GM18517 (cell line): ENCODE results near the gene HIP1.
"Not testable (repeated sequence)": the region's sequence is repeated elsewhere in the genome, so short reads cannot be mapped to it uniquely, and the experiment has no call there.

Source experiments
- ATAC-seq: cut with Tn5 transposase; IDR thresholded peaks from one replicate; pipeline ENCODE4 v1.9.1; 2021; ENCODE audit warnings: mild to moderate bottlenecking, moderate library complexity; ENCODE audit not compliant: unreplicated experiment

HIP1 gene

GRCh38 chr7:75739796-75740672 lies 1.3 kb upstream of the HIP1 start:
- no peak for ATAC-seq

- peak; percentile 66 for ATAC-seq
These were observed 444 bp upstream of the HIP1 start for GRCh38 chr7:75738975-75739795.

- no peak for ATAC-seq
These were observed 711 bp downstream of the HIP1 start for GRCh38 chr7:75737856-75738603.

- no peak for ATAC-seq
These were observed 3.0 kb downstream of the HIP1 start for GRCh38 chr7:75735581-75736350.

- no peak for ATAC-seq
These were observed 3.9 kb downstream of the HIP1 start for GRCh38 chr7:75734586-75735458.

- no peak for ATAC-seq
These were observed 5.7 kb downstream of the HIP1 start for GRCh38 chr7:75732764-75733630.

GRCh38 chr7:75732016-75732521 lies 6.7 kb downstream of the HIP1 start:
- ATAC-seq, result no peak

GRCh38 chr7:75729851-75730274 lies 8.9 kb downstream of the HIP1 start:
- no peak for ATAC-seq

GRCh38 chr7:75727881-75728593 lies 10.7 kb downstream of the HIP1 start:
- ATAC-seq, result no peak

- not testable (repeated sequence) for ATAC-seq
These were observed 11.4 kb downstream of the HIP1 start for GRCh38 chr7:75727351-75727750.

- no peak for ATAC-seq
These were observed 13.4 kb downstream of the HIP1 start for GRCh38 chr7:75725306-75725705.

- ATAC-seq, result no peak
These were observed 15.3 kb downstream of the HIP1 start for GRCh38 chr7:75723444-75723843.

GRCh38 chr7:75722373-75722772 lies 16.4 kb downstream of the HIP1 start:
- no peak for ATAC-seq

- not testable (repeated sequence) for ATAC-seq
These were observed 16.8 kb downstream of the HIP1 start for GRCh38 chr7:75721922-75722321.

GRCh38 chr7:75721426-75721825 lies 17.3 kb downstream of the HIP1 start:
- ATAC-seq, result no peak

GRCh38 chr7:75719626-75720025 lies 19.1 kb downstream of the HIP1 start:
- ATAC-seq, result no peak

GRCh38 chr7:75718390-75719031 lies 20.2 kb downstream of the HIP1 start:
- no peak for ATAC-seq
